Activated CD8-positive, alpha-beta T cell treated with anti-CD3 and anti-CD28 coated beads for 36 hours (primary cell): ENCODE results near the gene ARHGEF16. TPM values are rescaled to one million over a fixed set of nuclear protein-coding genes. Genes with fewer than 3 reads are reported as not detected.

ENCODE experiments used
- ATAC-seq: fragments of 200-7000 bp; cut with Tn5 transposase; one replicate; pipeline ENCODE4 v1.10.0; 2021; ENCODE audit warnings: mild to moderate bottlenecking, moderate library complexity
- CTCF ChIA-PET: fragments of 350-600 bp; sonication (Branson Sonifier 250); formaldehyde crosslinking; loops from one replicate; lab custom pipeline; 2021; ENCODE audit warnings: antibody characterized with exemption; lab: Charles Lee
- POLR2A ChIA-PET: fragments of 350-600 bp; sonication (Branson Sonifier 250); formaldehyde crosslinking; loops from one replicate; lab custom pipeline; 2021; ENCODE audit warnings: antibody characterized with exemption; lab: Charles Lee
- DNase-seq: peaks from one replicate; pipeline ENCODE4 v3.0.0-alpha.2; 2020
- H3K27ac Mint-ChIP-seq: one replicate; pipeline ENCODE4 v1.8.0; 2021; ENCODE audit warnings: mild to moderate bottlenecking, mixed read lengths
- H3K27me3 Mint-ChIP-seq: one replicate; pipeline ENCODE4 v1.8.0; 2021; ENCODE audit warnings: mixed read lengths
- H3K36me3 Mint-ChIP-seq: one replicate; pipeline ENCODE4 v1.8.0; 2021; ENCODE audit warnings: low read depth, mixed read lengths
- H3K4me1 Mint-ChIP-seq: one replicate; pipeline ENCODE4 v1.8.0; 2021; ENCODE audit warnings: low read depth, mixed read lengths
- H3K4me3 Mint-ChIP-seq: one replicate; pipeline ENCODE4 v1.8.0; 2021; ENCODE audit warnings: mild to moderate bottlenecking, moderate library complexity, mixed read lengths
- H3K9me3 Mint-ChIP-seq: one replicate; pipeline ENCODE4 v1.8.0; 2021; ENCODE audit warnings: mixed read lengths
- CTCF ChIP-seq: fragments of 200-600 bp; IDR thresholded peaks from one replicate; pipeline ENCODE4 v1.8.0; 2022; ENCODE audit warnings: antibody characterized with exemption, mild to moderate bottlenecking
- intact Hi-C: fragments of 100-400 bp; cut with micrococcal nuclease; formaldehyde crosslinking; loops from one replicate; pipeline ENCODE4 v1.10.0; 2022
- total RNA-seq, 2 experiments: library from RNA; stranded (reverse); gene quantifications; one replicate each; pipeline ENCODE4 v1.2.3, GENCODE V29; 2021

ARHGEF16 gene
- total RNA-seq, 2 experiments from 2014 or later: not detected

- ATAC-seq: no peak
- no peak for TF ChIP-seq CTCF
- no peaks in the 10 kb centered on the region for H3K36me3 Mint-ChIP-seq
- no peak overlapping the region for H3K4me3 Mint-ChIP-seq
- no peak overlapping the region for H3K27ac Mint-ChIP-seq
- intact Hi-C loops: no loop called here
- peaks cover 4% of the 10 kb centered on the region for H3K27me3 Mint-ChIP-seq
- DNase-seq: no peak
- no peaks in the 10 kb centered on the region for H3K9me3 Mint-ChIP-seq
- POLR2A ChIA-PET: no interaction called here
- no peaks in the 10 kb centered on the region for H3K4me1 Mint-ChIP-seq
- CTCF ChIA-PET: no interaction called here
Measured at GRCh38 chr1:3436451-3436850, 18.0 kb upstream of the ARHGEF16 start.

DNA sequence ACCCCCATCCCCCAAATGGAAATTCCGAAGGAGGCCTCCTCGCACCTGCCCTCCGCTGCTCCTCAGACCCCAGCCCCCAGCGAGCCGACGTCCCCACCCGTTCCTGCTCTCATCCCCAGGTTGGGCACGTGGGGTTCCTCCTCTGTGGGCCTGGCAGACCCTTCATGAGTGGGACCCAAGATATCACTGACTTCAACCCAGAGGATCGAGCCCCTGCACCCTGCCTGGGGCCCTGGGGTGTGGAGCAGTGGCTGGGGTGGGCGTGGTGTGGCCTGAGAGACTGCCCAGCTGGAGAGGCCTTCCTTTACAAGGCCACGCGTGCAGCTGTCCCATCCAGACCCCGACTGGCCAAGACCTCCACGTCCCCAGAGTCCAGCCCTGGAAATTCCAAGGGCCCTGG, 17.6 kb upstream of the ARHGEF16 start:
- CTCF ChIA-PET: no interaction called here
- H3K4me3 Mint-ChIP-seq: no peak overlapping the region
- no peaks in the 10 kb centered on the region for H3K4me1 Mint-ChIP-seq
- no peaks in the 10 kb centered on the region for H3K36me3 Mint-ChIP-seq
- DNase-seq (no peak), ATAC-seq (no peak)
- intact Hi-C loops: no loop called here
- no peak for TF ChIP-seq CTCF
- peaks cover 5% of the 10 kb centered on the region for H3K27me3 Mint-ChIP-seq
- POLR2A ChIA-PET: no interaction called here
- H3K27ac Mint-ChIP-seq: no peak overlapping the region
- no peaks in the 10 kb centered on the region for H3K9me3 Mint-ChIP-seq

DNA sequence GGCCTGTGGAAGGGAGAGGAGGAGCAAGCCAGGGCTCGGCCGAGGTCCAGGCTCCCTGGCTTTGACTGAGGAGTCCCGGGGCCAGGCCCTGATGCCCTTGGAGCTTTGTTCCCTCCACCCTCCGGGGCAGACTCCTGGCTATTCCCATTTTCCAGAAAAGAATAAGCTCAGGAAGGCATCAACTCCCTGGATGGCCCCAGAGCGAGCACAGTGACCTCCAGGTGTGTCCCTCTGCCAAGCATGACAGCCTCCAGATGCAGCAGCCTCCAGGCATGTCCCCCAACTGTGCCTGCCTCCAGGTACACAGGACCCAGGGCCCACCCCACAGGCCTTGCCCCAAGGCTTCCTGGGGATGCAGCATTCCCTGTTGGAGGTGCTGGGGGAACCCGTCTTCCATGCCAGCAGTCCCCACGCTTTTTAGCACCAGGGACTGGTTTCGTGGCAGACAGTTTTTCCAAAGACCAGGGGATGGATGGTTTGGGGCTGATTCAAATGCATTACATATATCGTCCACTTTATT, 15.7 kb upstream of the ARHGEF16 start:
- ChIA-PET POLR2A (no interaction called here), CTCF (interaction anchor here (0.7 kb wide), 1 partner anchor 14 kb away, joined by 3 read pairs; no protein-coding TSS in a partner anchor)
- TF ChIP-seq CTCF: no peak

GRCh38 chr1:3439346-3440299, 14.8 kb upstream of the ARHGEF16 start:
- intact Hi-C loops: no loop called here
- no peaks in the 10 kb centered on the region for H3K36me3 Mint-ChIP-seq
- no peak for ATAC-seq
- no peak for TF ChIP-seq CTCF
- CTCF ChIA-PET: no interaction called here
- no peak overlapping the region for H3K4me3 Mint-ChIP-seq
- H3K27me3 Mint-ChIP-seq: peaks cover 5% of the 10 kb centered on the region
- H3K4me1 Mint-ChIP-seq: no peaks in the 10 kb centered on the region
- H3K27ac Mint-ChIP-seq: no peak overlapping the region
- no peaks in the 10 kb centered on the region for H3K9me3 Mint-ChIP-seq
- DNase-seq: no peak
- POLR2A ChIA-PET: no interaction called here

More for the DNA sequence above, 15.7 kb upstream of the ARHGEF16 start:
- Mint-ChIP-seq H3K36me3 (no peaks in the 10 kb centered on the region), H3K4me1 (no peaks in the 10 kb centered on the region), H3K9me3 (no peaks in the 10 kb centered on the region), H3K27me3 (peaks cover 5% of the 10 kb centered on the region), H3K4me3 (no peak overlapping the region), H3K27ac (no peak overlapping the region)
- DNase-seq (no peak), ATAC-seq (no peak)
- intact Hi-C loops: no loop called here

DNA sequence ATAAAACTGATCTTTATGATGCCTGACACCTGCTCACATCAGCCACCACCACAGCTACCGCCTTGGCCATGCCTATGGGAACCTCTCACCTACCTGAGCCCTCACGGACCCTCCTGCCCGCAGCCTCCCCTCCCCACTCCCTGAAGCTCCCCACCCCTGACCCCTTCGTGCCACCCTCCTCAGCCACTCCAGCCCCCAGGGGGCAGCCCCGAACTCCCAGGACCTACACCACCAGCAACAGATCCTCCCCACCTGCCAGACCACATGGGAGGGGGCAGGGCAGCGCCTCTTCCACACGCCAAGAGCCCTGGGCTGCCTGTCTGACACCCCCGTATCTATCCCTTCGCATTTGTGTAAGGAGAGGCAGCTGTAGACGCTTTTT, 14.2 kb upstream of the ARHGEF16 start:
- CTCF ChIA-PET: no interaction called here
- no peaks in the 10 kb centered on the region for H3K36me3 Mint-ChIP-seq
- no peak overlapping the region for H3K27ac Mint-ChIP-seq
- no peak for ATAC-seq
- intact Hi-C loops: no loop called here
- H3K9me3 Mint-ChIP-seq: no peaks in the 10 kb centered on the region
- H3K27me3 Mint-ChIP-seq: peaks cover 5% of the 10 kb centered on the region
- POLR2A ChIA-PET: no interaction called here
- no peaks in the 10 kb centered on the region for H3K4me1 Mint-ChIP-seq
- no peak overlapping the region for H3K4me3 Mint-ChIP-seq
- TF ChIP-seq CTCF: no peak
- no peak for DNase-seq
